ENCODE results near the gene ANKRD34A. TPM values are rescaled to one million over a fixed set of nuclear protein-coding genes. Genes with fewer than 3 reads are reported as not detected.

The ANKRD34A gene
- total RNA-seq, 1 experiment from 2014 or later, result 1.1 TPM

DNA sequence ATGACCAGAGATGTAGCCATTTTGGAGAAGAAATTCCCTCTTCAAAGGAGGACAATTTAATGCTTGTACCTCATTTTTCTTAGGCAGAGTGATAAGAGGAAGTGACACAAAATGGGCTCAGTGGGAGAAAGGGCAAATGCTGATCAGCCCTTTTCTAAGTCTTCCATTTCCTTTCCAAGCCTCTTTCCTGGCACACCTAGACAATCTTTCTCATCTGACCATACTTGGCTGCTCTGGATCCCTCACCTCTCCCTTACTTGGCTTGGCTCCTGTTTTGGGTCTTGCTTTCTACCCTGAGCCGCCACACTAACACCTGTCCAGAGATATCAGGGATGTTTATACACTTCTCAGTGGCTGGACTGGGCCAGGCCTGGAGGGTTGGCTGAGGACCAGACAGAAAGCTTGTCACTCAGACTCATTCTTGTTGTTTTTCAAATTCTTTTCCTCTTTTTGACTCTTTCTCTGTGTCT, 18.9 kb upstream of the ANKRD34A start:
- RAD21 ChIA-PET (ENCODE audit: low non-redundant PET in 1 of 2, low total read pairs in 2 of 2, uncharacterized antibody in 2 of 2, unreplicated experiment in 2 of 2), result no interaction called here
- TF ChIP-seq CBX3 (IDR thresholded peaks at IDR 0.05; ENCODE audit: low read depth) (no peak), SRF (IDR thresholded peaks at IDR 0.05; ENCODE audit: low read depth) (no peak), JUND (IDR thresholded peaks at IDR 0.05) (no peak), ELF1 (IDR thresholded peaks at IDR 0.05; ENCODE audit: borderline replicate concordance, low read depth) (no peak), ZFX (IDR thresholded peaks at IDR 0.05) (no peak), EGR1 (IDR thresholded peaks at IDR 0.05; ENCODE audit: low read depth) (no peak)
- TF ChIP-seq, protein P1, sequence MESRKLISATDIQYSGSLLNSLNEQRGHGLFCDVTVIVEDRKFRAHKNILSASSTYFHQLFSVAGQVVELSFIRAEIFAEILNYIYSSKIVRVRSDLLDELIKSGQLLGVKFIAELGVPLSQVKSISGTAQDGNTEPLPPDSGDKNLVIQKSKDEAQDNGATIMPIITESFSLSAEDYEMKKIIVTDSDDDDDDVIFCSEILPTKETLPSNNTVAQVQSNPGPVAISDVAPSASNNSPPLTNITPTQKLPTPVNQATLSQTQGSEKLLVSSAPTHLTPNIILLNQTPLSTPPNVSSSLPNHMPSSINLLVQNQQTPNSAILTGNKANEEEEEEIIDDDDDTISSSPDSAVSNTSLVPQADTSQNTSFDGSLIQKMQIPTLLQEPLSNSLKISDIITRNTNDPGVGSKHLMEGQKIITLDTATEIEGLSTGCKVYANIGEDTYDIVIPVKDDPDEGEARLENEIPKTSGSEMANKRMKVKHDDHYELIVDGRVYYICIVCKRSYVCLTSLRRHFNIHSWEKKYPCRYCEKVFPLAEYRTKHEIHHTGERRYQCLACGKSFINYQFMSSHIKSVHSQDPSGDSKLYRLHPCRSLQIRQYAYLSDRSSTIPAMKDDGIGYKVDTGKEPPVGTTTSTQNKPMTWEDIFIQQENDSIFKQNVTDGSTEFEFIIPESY (IDR thresholded peaks at IDR 0.05; ENCODE audit: extremely low read depth, insufficient replicate concordance, low read length), result no peak
- TF ChIP-seq, protein P2, sequence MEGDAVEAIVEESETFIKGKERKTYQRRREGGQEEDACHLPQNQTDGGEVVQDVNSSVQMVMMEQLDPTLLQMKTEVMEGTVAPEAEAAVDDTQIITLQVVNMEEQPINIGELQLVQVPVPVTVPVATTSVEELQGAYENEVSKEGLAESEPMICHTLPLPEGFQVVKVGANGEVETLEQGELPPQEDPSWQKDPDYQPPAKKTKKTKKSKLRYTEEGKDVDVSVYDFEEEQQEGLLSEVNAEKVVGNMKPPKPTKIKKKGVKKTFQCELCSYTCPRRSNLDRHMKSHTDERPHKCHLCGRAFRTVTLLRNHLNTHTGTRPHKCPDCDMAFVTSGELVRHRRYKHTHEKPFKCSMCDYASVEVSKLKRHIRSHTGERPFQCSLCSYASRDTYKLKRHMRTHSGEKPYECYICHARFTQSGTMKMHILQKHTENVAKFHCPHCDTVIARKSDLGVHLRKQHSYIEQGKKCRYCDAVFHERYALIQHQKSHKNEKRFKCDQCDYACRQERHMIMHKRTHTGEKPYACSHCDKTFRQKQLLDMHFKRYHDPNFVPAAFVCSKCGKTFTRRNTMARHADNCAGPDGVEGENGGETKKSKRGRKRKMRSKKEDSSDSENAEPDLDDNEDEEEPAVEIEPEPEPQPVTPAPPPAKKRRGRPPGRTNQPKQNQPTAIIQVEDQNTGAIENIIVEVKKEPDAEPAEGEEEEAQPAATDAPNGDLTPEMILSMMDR (IDR thresholded peaks at IDR 0.05 in 2 of 3, conservative IDR thresholded peaks at IDR 0.05 in 1 of 3; ENCODE audit: borderline replicate concordance in 1 of 3, insufficient read depth in 1 of 3, low read depth in 2 of 3, low read length in 2 of 3), result no peak
- TF ChIP-seq, protein P3, sequence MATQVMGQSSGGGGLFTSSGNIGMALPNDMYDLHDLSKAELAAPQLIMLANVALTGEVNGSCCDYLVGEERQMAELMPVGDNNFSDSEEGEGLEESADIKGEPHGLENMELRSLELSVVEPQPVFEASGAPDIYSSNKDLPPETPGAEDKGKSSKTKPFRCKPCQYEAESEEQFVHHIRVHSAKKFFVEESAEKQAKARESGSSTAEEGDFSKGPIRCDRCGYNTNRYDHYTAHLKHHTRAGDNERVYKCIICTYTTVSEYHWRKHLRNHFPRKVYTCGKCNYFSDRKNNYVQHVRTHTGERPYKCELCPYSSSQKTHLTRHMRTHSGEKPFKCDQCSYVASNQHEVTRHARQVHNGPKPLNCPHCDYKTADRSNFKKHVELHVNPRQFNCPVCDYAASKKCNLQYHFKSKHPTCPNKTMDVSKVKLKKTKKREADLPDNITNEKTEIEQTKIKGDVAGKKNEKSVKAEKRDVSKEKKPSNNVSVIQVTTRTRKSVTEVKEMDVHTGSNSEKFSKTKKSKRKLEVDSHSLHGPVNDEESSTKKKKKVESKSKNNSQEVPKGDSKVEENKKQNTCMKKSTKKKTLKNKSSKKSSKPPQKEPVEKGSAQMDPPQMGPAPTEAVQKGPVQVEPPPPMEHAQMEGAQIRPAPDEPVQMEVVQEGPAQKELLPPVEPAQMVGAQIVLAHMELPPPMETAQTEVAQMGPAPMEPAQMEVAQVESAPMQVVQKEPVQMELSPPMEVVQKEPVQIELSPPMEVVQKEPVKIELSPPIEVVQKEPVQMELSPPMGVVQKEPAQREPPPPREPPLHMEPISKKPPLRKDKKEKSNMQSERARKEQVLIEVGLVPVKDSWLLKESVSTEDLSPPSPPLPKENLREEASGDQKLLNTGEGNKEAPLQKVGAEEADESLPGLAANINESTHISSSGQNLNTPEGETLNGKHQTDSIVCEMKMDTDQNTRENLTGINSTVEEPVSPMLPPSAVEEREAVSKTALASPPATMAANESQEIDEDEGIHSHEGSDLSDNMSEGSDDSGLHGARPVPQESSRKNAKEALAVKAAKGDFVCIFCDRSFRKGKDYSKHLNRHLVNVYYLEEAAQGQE (IDR thresholded peaks at IDR 0.05; ENCODE audit: low read depth), result no peak
- ATAC-seq (no peak), DNase-seq (ENCODE audit: low read depth, low spot score) (no peak)
- H3K9me2 ChIP-seq (ENCODE audit: insufficient read depth), result no peaks in the 10 kb centered on the region
- H3K4me3 ChIP-seq (replicated peaks in 1 of 2; ENCODE audit: low read depth in 1 of 2, low read length in 2 of 2), result no peak overlapping the region
- H3K9ac ChIP-seq (ENCODE audit: low read length), result no peak overlapping the region
- H3K36me3 ChIP-seq (ENCODE audit: control insufficient read depth in 1 of 2, insufficient read depth in 2 of 2, low read length in 2 of 2), result no peaks in the 10 kb centered on the region
- POLR2A ChIA-PET, result no interaction called here
- intact Hi-C loops (cut with micrococcal nuclease), result no loop called here
- H3K9me3 ChIP-seq (ENCODE audit: control insufficient read depth in 1 of 2, insufficient read depth in 1 of 2, low read depth in 1 of 2, low read length in 2 of 2), result no peaks in the 10 kb centered on the region
- CTCF ChIA-PET, result no interaction called here
- H4K20me1 ChIP-seq (ENCODE audit: insufficient read depth), result no peaks in the 10 kb centered on the region
- no TSS peak for BruUV-seq (replicated peaks)
- H3K79me2 ChIP-seq (ENCODE audit: insufficient read depth, low read length), result no peaks in the 10 kb centered on the region
- H3K27ac ChIP-seq (ENCODE audit: low read depth, low read length), result no peak overlapping the region
- no peak overlapping the region for H3K4me2 ChIP-seq (ENCODE audit: low read length)
- H3K27me3 ChIP-seq (ENCODE audit: insufficient read depth, low read length), result no peaks in the 10 kb centered on the region
- H3K4me1 ChIP-seq (ENCODE audit: control insufficient read depth in 1 of 2, insufficient read depth in 2 of 2, low read length in 2 of 2), result peaks cover 39 to 57% of the 10 kb centered on the region in 2 experiments
- no peak overlapping the region for H2AFZ ChIP-seq (ENCODE audit: low read depth, low read length, poor library complexity, severe bottlenecking)

All from HCT116 (cell line).